K562 (cell line): Measurements from ENCODE around the gene HLA-DMB. TPM values are rescaled to one million over a fixed set of nuclear protein-coding genes. Genes with fewer than 3 reads are reported as not detected.

Source experiments
- HDAC6 ChIP-seq: IDR thresholded peaks from 2 replicates; pipeline ENCODE4 v1.6.1; 2012; ENCODE audit warnings: low read depth, mild to moderate bottlenecking, control low read depth, inconsistent platforms, low read length, moderate library complexity
- MED1 ChIP-seq: sonication (generic); formaldehyde crosslinking; IDR thresholded peaks from 2 replicates; pipeline ENCODE4 v1.8.1; 2023; ENCODE audit warnings: missing genetic modification reagents, borderline replicate concordance
- RBFOX2 ChIP-seq: fragments of 200-400 bp; formaldehyde crosslinking; IDR thresholded peaks from 2 replicates; pipeline ENCODE4 v1.6.1; 2017; ENCODE audit warnings: low read depth, mild to moderate bottlenecking, low read length, moderate library complexity
- SIN3B ChIP-seq: fragments of 450-650 bp; IDR thresholded peaks from 2 replicates; pipeline ENCODE4 v1.6.1; 2017; ENCODE audit warnings: low read depth, mild to moderate bottlenecking, moderate library complexity
- SMARCA5 ChIP-seq: fragments of 450-650 bp; IDR thresholded peaks from 2 replicates; pipeline ENCODE4 v1.6.1; 2016
- TOE1 ChIP-seq, 2 experiments: fragments of 450-650 bp in 1 of 2; sonication (generic) in 1 of 2; formaldehyde crosslinking in 1 of 2; IDR thresholded peaks; 2 replicates each; pipeline versions ENCODE4 v1.7.1 to v1.8.0; 2016 to 2022; ENCODE audit warnings: borderline replicate concordance in 2 of 2, mild to moderate bottlenecking in 2 of 2, antibody characterized with exemption in 1 of 2, inconsistent platforms in 1 of 2, low read depth in 1 of 2, missing genetic modification reagents in 1 of 2, moderate library complexity in 1 of 2
- TRIM24 ChIP-seq, 2 experiments: fragments of 450-650 bp; IDR thresholded peaks; 2 replicates each; pipeline ENCODE4 v1.6.1; 2016
- ZNF274 ChIP-seq: IDR thresholded peaks from 2 replicates; pipeline ENCODE4 v1.6.1; 2011; ENCODE audit warnings: low read depth, mild to moderate bottlenecking, low read length, moderate library complexity, borderline replicate concordance
- ZNF408 ChIP-seq: fragments of 250-450 bp; sonication (Bioruptor Pico); IDR thresholded peaks from 2 replicates; pipeline ENCODE4 v1.4.0; 2020; ENCODE audit warnings: low read depth, mild to moderate bottlenecking, moderate library complexity
- ZNF507 ChIP-seq: conservative IDR thresholded peaks from 2 replicates; pipeline ENCODE4 v1.6.1; 2017; ENCODE audit warnings: missing genetic modification characterization, missing compliant biosample characterization
- ZNF75A ChIP-seq: fragments of 450-650 bp; formaldehyde crosslinking; IDR thresholded peaks from 2 replicates; pipeline ENCODE4 v1.4.0; 2020; ENCODE audit warnings: mild to moderate bottlenecking
- polyA plus RNA-seq, 8 experiments: library from polyadenylated mRNA; depleted of rRNA in 4 of 8; stranded (reverse) in 5 of 8; unstranded in 3 of 8; fragments of >200 nt; fragmentation: Nextera tagmentation in 2 of 8; fragmentation: Illumina TruSeq in 1 of 8; extraction: Ambion mirVana in 2 of 8; extraction: Trizol in 1 of 8; gene quantifications; 2 replicates each; pipeline versions ENCODE4 v1.2.1 to v1.2.3, GENCODE V29; 2011 to 2014; ENCODE audit warnings: inconsistent platforms in 1 of 8, missing spikeins in 1 of 8
- total RNA-seq, 7 experiments: library from RNA; depleted of rRNA in 6 of 7; stranded (reverse); fragments of >200 nt in 6 of 7; fragmentation: Illumina TruSeq in 2 of 7; extraction: Trizol in 2 of 7; gene quantifications; 2 replicates each; pipeline versions ENCODE4 v1.2.1 to v1.2.3, GENCODE V29; 2011 to 2021; ENCODE audit warnings: low replicate concordance in 1 of 7
- TF ChIP-seq, protein P1 (sequence below): fragments of 250-450 bp; sonication (Bioruptor Pico); IDR thresholded peaks from 2 replicates; pipeline ENCODE4 v1.5.0; 2021
- TF ChIP-seq, protein P2 (sequence below): fragments of 250-450 bp; sonication (Bioruptor Pico); IDR thresholded peaks from 2 replicates; pipeline ENCODE4 v1.8.0; 2022; ENCODE audit warnings: inconsistent platforms, mild to moderate bottlenecking, moderate library complexity, borderline replicate concordance
- TF ChIP-seq, protein P3 (sequence below): fragments of 450-650 bp; IDR thresholded peaks from 2 replicates; pipeline ENCODE4 v1.6.1; 2014; ENCODE audit warnings: low read depth, mild to moderate bottlenecking, moderate library complexity, borderline replicate concordance
- TF ChIP-seq, protein P4 (sequence below): fragments of 250-450 bp; sonication (Bioruptor Pico); IDR thresholded peaks from 2 replicates; pipeline ENCODE4 v1.6.1; 2021; ENCODE audit warnings: mild to moderate bottlenecking
- TF ChIP-seq, protein P5 (sequence below): fragments of 250-450 bp; sonication (Bioruptor Pico); IDR thresholded peaks from 2 replicates; pipeline ENCODE4 v1.8.0; 2021; ENCODE audit warnings: mild to moderate bottlenecking, moderate library complexity
- TF ChIP-seq, protein P6 (sequence below), 2 experiments: IDR thresholded peaks; 2 replicates each; pipeline ENCODE4 v1.6.1; 2012; ENCODE audit warnings: improper control_type of control experiment in 2 of 2, low read depth in 2 of 2, low read length in 2 of 2, borderline replicate concordance in 1 of 2
- TF ChIP-seq, protein P7 (sequence below): fragments of 450-650 bp; IDR thresholded peaks from one replicate; pipeline ENCODE4 v1.6.1; 2018; ENCODE audit warnings: mild to moderate bottlenecking, moderate library complexity; ENCODE audit not compliant: partially characterized antibody

HLA-DMB gene
- total and polyA plus RNA-seq, 9 of the 15 experiments (the other 6 are each of a cell fraction or from before 2014, with no cell fraction given): 0.38 TPM; not detected in 8

DNA sequence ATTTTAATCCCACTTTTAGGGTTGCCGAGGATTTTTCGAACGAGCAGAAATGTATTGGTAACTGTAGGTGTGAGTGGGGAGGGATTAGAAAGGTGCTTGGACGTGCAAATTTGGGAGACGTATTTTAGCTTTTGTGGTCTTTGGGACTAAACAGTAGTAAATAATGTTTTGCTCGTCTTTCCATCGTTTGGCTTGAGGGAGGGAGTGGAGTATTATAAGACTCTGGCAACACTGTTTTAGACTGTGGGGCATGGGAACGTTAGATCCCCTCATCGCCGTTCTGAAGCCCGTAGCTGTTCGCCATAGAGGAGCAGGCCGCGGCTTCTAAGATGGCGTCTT, 30.4 kb upstream of the HLA-DMB start (continued):
- TF ChIP-seq, protein P1, sequence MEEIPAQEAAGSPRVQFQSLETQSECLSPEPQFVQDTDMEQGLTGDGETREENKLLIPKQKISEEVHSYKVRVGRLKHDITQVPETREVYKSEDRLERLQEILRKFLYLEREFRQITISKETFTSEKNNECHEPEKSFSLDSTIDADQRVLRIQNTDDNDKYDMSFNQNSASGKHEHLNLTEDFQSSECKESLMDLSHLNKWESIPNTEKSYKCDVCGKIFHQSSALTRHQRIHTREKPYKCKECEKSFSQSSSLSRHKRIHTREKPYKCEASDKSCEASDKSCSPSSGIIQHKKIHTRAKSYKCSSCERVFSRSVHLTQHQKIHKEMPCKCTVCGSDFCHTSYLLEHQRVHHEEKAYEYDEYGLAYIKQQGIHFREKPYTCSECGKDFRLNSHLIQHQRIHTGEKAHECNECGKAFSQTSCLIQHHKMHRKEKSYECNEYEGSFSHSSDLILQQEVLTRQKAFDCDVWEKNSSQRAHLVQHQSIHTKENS (CRISPR knock-in tag): no peak
- TF ChIP-seq, protein P2, sequence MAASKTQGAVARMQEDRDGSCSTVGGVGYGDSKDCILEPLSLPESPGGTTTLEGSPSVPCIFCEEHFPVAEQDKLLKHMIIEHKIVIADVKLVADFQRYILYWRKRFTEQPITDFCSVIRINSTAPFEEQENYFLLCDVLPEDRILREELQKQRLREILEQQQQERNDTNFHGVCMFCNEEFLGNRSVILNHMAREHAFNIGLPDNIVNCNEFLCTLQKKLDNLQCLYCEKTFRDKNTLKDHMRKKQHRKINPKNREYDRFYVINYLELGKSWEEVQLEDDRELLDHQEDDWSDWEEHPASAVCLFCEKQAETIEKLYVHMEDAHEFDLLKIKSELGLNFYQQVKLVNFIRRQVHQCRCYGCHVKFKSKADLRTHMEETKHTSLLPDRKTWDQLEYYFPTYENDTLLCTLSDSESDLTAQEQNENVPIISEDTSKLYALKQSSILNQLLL: no peak
- TF ChIP-seq, protein P3, sequence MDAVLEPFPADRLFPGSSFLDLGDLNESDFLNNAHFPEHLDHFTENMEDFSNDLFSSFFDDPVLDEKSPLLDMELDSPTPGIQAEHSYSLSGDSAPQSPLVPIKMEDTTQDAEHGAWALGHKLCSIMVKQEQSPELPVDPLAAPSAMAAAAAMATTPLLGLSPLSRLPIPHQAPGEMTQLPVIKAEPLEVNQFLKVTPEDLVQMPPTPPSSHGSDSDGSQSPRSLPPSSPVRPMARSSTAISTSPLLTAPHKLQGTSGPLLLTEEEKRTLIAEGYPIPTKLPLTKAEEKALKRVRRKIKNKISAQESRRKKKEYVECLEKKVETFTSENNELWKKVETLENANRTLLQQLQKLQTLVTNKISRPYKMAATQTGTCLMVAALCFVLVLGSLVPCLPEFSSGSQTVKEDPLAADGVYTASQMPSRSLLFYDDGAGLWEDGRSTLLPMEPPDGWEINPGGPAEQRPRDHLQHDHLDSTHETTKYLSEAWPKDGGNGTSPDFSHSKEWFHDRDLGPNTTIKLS: no peak
- TF ChIP-seq RBFOX2 (no peak), ZNF75A (CRISPR knock-in tag) (no peak), SIN3B (no peak), MED1 (CRISPR knock-in tag) (no peak), ZNF408 (CRISPR knock-in tag) (no peak), ZNF274 (no peak), ZNF507 (tag) (no peak), TOE1 (IDR thresholded peaks at IDR 0.05; ENCODE audit: borderline replicate concordance) (peak; percentile 32; the same call in 1 of the 2 replicates), TOE1 (CRISPR knock-in tag; IDR thresholded peaks at IDR 0.05; ENCODE audit: borderline replicate concordance, low read depth) (no peak), SMARCA5 (0 out of 2 replicates have a peak, but pooled peaks have one; percentile 53), TRIM24 (IDR thresholded peaks at IDR 0.05) (no peak), HDAC6 (no peak)
- TF ChIP-seq, protein P4, sequence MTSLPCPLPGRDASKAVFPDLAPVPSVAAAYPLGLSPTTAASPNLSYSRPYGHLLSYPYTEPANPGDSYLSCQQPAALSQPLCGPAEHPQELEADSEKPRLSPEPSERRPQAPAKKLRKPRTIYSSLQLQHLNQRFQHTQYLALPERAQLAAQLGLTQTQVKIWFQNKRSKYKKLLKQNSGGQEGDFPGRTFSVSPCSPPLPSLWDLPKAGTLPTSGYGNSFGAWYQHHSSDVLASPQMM: no peak
- TF ChIP-seq, protein P5, sequence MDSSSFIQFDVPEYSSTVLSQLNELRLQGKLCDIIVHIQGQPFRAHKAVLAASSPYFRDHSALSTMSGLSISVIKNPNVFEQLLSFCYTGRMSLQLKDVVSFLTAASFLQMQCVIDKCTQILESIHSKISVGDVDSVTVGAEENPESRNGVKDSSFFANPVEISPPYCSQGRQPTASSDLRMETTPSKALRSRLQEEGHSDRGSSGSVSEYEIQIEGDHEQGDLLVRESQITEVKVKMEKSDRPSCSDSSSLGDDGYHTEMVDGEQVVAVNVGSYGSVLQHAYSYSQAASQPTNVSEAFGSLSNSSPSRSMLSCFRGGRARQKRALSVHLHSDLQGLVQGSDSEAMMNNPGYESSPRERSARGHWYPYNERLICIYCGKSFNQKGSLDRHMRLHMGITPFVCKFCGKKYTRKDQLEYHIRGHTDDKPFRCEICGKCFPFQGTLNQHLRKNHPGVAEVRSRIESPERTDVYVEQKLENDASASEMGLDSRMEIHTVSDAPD: no peak
- TF ChIP-seq, protein P6, sequence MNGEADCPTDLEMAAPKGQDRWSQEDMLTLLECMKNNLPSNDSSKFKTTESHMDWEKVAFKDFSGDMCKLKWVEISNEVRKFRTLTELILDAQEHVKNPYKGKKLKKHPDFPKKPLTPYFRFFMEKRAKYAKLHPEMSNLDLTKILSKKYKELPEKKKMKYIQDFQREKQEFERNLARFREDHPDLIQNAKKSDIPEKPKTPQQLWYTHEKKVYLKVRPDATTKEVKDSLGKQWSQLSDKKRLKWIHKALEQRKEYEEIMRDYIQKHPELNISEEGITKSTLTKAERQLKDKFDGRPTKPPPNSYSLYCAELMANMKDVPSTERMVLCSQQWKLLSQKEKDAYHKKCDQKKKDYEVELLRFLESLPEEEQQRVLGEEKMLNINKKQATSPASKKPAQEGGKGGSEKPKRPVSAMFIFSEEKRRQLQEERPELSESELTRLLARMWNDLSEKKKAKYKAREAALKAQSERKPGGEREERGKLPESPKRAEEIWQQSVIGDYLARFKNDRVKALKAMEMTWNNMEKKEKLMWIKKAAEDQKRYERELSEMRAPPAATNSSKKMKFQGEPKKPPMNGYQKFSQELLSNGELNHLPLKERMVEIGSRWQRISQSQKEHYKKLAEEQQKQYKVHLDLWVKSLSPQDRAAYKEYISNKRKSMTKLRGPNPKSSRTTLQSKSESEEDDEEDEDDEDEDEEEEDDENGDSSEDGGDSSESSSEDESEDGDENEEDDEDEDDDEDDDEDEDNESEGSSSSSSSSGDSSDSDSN (IDR thresholded peaks at IDR 0.05; ENCODE audit: borderline replicate concordance in 1 of 2, low read depth in 2 of 2, low read length in 2 of 2): no peak
- TF ChIP-seq, protein P7, sequence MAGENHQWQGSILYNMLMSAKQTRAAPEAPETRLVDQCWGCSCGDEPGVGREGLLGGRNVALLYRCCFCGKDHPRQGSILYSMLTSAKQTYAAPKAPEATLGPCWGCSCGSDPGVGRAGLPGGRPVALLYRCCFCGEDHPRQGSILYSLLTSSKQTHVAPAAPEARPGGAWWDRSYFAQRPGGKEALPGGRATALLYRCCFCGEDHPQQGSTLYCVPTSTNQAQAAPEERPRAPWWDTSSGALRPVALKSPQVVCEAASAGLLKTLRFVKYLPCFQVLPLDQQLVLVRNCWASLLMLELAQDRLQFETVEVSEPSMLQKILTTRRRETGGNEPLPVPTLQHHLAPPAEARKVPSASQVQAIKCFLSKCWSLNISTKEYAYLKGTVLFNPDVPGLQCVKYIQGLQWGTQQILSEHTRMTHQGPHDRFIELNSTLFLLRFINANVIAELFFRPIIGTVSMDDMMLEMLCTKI: no peak
